Endometrial microvascular endothelial cells (primary cell): ENCODE measurements around the gene CKM. TPM values are rescaled to one million over a fixed set of nuclear protein-coding genes. Genes with fewer than 3 reads are reported as not detected.

Experiments
- in situ Hi-C: cut with HindIII; loops from 2 replicates; pipeline ENCODE4 v1.10.0; 2017; ENCODE audit warnings: low sequenced_read_pairs, low pct_unique_long_range_greater_than_20kb; ENCODE audit errors: inconsistent ontology term
- total RNA-seq: library from RNA; depleted of rRNA; stranded (reverse); fragments of >200 nt; gene quantifications from one replicate; pipeline ENCODE4 v1.2.3, GENCODE V29; 2015; ENCODE audit errors: inconsistent ontology term

CKM gene
- not detected for total RNA-seq

- in situ Hi-C loops = no loop called here
Measured at GRCh38 chr19:45322744-45323281, at the start of gene CKM. Gene CKM, minus strand, starts transcription at chr19:45322875. Its CDS starts 3,162 bp downstream, at chr19:45319713.

GRCh38 chr19:45370410-45371204 lies 47.9 kb upstream of the CKM start, which contains the start of gene ERCC2:
Gene ERCC2, minus strand, starts transcription at chr19:45370573. Its CDS starts 33 bp downstream, at chr19:45370540.
- in situ Hi-C loops = no loop called here

GRCh38 chr19:45368737-45369340 lies 46.2 kb upstream of the CKM start:
- in situ Hi-C loops = no loop called here

GRCh38 chr19:45368127-45368526 lies 45.5 kb upstream of the CKM start:
- in situ Hi-C loops = no loop called here

GRCh38 chr19:45364696-45365095 lies 42.0 kb upstream of the CKM start:
- in situ Hi-C loops = no loop called here

- in situ Hi-C loops = no loop called here
Measured at GRCh38 chr19:45363861-45364459, 41.3 kb upstream of the CKM start.

GRCh38 chr19:45362291-45362690 lies 39.6 kb upstream of the CKM start:
- in situ Hi-C loops = no loop called here

GRCh38 chr19:45361608-45362007 lies 38.9 kb upstream of the CKM start:
- in situ Hi-C loops = no loop called here

- in situ Hi-C loops = no loop called here
Measured at GRCh38 chr19:45358213-45358792, 35.6 kb upstream of the CKM start.

- in situ Hi-C loops = no loop called here
Measured at GRCh38 chr19:45357445-45357783, 34.7 kb upstream of the CKM start.

GRCh38 chr19:45356760-45357444 lies 34.2 kb upstream of the CKM start:
- in situ Hi-C loops = no loop called here

- in situ Hi-C loops = no loop called here
Measured at GRCh38 chr19:45355910-45356309, 33.2 kb upstream of the CKM start.

GRCh38 chr19:45355402-45355801 lies 32.7 kb upstream of the CKM start:
- in situ Hi-C loops = no loop called here

GRCh38 chr19:45354241-45354842 lies 31.7 kb upstream of the CKM start:
- in situ Hi-C loops = no loop called here

GRCh38 chr19:45352914-45353796 lies 30.5 kb upstream of the CKM start:
- in situ Hi-C loops = no loop called here

- in situ Hi-C loops = no loop called here
Measured at GRCh38 chr19:45352471-45352870, 29.8 kb upstream of the CKM start.

- in situ Hi-C loops = no loop called here
Measured at GRCh38 chr19:45352062-45352461, 29.4 kb upstream of the CKM start.
